GM15510 (cell line): Measurements from ENCODE around the gene EOGT.
A peak's percentile ranks its signal among the peaks of the same experiment; 100 is the strongest.

ENCODE experiments used
- POLR2A ChIP-seq: IDR thresholded peaks from 3 replicates; pipeline ENCODE4 v1.6.1; 2011; ENCODE audit warnings: borderline replicate concordance; ENCODE audit not compliant: insufficient read length; ENCODE audit errors: extremely low read depth

Gene EOGT

DNA sequence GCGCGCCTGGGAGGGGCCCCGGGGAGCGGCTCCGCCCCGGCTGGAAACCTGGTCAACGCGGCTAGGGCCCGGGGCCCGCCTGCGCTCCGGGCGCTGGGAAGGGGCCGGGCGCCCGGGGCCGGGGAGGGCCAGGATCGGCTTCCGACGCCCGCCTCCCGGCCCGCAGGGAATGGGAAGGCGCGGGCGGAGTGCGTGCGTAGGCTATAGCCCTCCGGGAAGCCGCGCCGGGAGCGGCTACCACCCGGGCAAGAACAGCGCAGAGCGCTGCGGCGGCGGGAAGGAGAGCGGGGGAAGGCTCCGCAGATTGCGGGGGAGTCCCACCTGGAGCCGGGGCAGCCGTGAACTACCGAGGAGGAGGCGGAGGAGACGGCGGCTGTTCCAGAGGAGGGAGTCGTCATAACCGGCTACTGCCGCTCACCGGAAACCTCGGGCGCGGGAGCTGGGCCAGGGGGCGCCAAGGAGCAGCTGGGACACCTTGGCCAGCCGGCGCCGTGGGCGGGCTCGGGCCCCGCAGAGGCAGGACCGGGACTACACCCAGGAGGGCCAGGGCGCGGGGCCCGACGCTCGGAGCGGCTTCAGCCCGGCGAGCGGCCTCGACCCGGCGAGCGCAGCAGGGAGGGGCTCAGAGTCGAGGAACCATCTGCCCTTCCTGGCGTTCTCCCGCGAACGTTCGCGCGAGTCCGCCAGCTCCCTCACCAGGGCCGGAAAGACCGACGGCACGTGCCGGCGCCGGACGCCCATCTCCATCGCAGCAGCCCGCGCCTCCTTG is at the start of gene EOGT:
TSS of gene EOGT (minus strand) at position 432 of the 769 bp plus-strand sequence. CDS start 3,838 bp downstream, outside the sequence.
- TF ChIP-seq POLR2A: peak; percentile 61

DNA sequence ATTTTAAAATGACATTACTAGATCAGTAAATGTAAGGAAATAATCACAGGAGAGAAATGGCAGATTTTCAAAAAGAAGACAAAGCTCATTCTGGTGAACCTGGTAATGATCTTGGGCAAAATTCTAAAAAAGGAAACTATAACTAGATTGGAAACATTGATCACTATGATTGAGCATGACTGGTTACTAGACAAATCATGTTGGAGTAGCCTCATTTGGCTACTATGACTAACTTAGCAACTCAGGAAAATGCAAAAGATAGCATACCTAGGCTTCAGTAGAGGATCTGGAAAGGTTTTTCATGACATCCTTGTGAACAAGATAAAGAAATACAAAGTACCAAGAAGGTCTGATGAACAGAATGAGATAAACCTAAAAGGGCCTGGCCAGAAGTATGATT is 46.2 kb upstream of the EOGT start:
- no peak for TF ChIP-seq POLR2A

DNA sequence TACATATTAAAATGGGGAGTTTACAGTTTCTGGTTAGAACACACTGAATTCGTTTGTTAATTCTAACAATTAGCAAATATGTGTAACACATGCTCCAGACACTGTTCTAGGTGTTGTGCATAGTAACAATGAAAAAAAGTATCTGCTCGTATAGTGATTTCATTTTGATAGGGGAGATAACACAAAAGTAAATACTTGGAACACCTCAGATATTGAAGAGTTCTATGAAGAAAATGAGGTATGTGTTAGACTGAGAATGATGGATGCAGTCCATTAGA is 45.4 kb upstream of the EOGT start:
- no peak for TF ChIP-seq POLR2A

DNA sequence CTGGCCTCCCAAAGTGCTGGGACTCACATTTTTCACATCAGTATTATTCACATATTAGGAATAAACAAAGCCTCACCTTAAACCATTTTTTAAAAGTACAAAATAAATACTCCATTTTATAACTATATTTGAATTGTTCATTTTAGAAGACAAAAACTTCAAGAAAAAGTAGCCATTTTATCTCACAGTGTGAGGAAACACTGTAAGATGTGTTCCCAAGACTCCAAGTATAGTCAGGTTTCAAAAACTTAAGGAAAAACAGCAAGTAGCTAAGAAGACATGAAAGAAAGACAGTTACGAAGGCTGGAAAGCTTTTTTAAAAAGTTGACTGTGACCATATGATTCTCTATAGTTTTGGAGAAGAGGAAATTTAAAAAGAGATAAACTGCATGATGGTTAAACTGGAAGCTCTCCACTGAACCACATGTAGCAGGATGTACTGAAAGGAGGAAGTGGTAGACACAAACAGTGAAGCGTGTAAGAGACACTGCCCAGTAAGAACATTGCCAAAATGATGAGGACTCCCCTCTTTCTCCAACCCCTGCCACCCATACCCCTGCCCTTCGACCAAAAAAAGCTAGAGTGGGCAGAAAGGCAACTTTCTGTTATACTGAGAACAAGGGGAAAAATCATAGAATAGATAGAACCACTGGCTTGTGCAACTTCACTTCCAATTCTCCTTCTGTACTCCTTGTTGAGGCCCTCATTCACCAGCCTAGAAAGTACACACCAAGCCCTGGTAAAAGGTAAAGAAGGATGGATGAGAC is 44.9 kb upstream of the EOGT start:
- no peak for TF ChIP-seq POLR2A

DNA sequence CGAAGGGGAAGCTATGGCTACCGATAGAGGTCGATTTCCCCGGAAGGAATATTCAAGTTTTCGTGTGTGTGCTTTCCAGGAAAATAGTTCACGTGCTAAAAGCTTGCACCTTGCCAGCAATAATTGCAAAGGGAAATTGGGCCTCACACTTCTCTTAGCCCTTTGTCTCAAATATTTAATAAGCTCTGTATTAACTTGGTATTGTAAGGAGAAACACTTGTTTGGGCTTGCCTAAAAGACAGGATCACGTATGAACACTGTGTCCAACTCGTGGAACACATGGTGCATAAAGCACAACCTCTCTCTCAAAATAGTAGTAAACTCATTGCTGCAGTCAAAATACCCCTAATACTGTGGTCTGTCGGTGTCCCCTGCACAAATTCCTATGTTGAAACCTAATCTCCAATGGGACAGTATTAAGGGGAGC is 39.0 kb upstream of the EOGT start:
- TF ChIP-seq POLR2A: no peak

DNA sequence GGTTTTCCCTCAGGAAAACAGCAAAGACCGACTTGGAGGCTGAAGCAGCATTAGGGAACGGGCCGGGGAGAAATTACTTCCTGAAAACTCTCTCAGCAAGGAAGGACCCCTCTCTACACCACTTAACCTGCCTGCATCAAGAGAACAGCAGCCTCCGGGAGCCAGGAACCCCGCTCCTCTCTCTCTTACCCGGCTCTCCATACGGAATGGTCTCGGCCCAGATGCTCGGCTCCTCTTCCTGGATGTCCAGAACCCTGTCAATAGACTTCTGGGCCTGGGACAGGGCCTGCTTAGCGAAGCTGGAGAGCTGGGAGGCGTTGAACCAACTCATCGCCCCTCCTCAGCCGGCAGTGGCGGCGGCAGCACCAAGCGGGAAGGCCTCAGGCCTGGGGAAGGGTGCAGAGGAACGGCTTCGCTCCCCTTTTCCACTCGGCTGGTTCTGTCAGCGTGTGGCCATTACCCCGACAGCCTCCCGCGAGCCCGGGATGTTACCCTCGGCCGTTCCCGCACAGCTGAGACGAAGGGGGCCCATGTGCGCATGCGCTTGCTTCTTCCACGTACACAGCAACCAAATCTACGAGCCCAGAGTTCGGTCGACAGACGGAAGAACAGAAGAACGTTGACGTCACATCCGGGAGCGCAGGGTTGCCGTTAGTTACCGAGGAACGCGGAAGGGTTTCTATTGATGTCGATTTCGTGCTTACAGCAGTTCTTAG is 38.4 kb upstream of the EOGT start, which contains the start of gene TMF1:
TSS of gene TMF1 (minus strand) at position 578 of the 716 bp plus-strand sequence. CDS start at position 331, 247 bp downstream.
- TF ChIP-seq POLR2A: peak; percentile 66

DNA sequence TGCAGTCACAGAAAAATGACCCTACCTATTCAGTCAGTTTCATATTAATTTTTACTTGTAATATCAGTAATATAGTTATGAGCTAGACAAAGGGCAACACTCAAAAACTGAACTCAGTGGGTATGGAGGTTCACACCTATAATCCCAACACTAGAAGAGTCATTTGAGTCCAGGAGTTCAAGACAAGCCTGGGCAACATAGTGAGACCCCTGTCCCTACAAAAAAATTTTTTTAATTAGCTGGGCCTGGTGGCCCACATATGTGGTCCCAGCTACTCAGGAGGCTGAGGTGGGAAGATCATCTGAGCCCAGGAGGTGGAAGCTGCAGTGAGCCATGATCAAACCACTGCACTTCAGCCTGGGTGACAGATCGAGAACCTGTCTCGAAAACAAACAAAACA is 35.5 kb upstream of the EOGT start:
- no peak for TF ChIP-seq POLR2A

DNA sequence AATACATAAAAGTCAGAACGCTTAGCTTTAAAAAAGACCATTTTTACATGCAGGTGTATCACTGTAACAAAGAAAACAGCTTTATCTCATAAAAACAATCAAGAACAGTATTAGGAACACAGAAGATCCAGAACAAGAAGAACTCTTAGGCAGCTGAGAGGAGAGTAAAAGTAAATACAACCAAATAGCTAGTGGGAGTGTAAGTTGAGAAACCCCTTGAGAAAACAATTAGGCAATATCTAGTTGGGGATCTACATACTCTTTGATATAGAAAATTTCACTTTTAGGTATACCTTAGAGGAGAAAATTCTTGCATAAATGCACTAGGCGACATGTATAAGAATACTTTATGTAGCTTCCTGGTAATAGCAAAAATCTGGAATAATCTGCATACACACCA is 31.1 kb upstream of the EOGT start:
- TF ChIP-seq POLR2A: no peak

DNA sequence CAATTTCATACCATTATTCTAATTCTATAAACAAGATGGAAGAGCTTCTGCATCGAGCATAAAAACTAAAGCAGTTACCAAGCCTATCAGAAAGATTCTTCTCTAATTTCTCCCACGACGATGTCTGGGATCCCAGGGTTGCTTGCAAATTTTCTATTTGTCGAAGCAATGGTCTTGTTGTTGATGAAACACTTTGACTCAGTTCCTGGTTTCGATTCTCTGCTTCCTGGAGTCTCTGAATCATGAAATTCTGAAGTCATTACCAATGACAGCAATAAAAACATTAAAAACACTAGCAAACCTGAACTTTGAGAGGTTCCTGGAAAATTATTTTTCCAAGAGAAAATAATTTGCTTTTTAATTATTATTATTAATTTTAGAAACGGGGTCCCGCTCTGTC is 20.0 kb upstream of the EOGT start:
- no peak for TF ChIP-seq POLR2A

DNA sequence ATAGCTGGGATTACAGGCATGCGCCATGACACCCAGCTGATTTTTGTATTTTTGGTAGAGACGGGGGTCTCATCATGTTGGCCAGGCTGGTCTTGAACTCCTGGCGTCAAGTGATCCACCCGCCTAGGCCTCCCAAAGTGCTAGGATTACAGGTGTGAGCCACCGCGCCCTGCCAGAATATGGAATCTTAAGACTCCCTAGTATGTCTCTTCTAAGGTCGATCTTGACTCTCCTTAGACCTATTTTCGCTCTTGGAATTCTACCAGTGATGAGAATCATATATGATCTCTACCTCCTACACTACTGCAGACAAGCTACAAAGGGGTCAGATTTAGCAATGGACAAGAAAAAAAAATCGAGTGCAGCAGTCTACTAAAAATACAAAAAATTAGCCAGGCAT is 19.3 kb upstream of the EOGT start:
- TF ChIP-seq POLR2A: no peak

DNA sequence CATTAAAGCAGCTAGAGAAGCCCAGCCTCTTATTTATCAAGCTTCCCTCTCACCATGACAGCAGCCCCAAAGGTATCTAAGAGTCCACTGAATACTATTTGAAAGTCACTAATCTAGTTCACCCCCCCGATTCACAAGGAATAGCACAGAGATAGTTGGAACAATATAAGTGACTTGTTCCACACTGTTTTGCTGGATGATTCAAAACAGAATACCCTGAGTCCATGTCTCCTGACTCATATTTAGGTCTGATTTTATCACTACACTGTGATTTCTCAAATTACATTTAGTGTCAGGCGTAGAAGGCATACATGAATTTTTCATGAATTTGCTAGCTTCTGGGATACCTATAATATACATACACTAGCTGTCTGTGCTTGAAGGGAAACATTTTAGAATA is 18.7 kb upstream of the EOGT start:
- TF ChIP-seq POLR2A: no peak

DNA sequence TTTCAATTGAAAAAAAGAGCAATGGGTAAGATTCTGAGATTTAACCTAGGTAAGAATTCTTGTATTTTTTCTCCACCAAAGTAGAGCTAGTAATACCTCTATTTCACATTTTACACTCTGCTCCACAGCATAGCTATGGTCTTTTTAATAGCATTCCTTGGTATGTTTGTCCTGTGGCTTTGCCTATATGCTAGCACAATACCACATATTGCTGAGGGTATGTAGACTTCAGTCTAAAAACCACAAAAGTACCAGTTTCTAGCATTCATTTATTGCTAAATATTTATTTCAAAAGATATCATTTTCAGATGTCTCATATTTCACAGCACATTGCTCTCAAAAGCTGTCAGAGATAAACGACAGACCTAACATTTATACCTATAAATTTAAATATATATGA is 18.2 kb upstream of the EOGT start:
- no peak for TF ChIP-seq POLR2A

DNA sequence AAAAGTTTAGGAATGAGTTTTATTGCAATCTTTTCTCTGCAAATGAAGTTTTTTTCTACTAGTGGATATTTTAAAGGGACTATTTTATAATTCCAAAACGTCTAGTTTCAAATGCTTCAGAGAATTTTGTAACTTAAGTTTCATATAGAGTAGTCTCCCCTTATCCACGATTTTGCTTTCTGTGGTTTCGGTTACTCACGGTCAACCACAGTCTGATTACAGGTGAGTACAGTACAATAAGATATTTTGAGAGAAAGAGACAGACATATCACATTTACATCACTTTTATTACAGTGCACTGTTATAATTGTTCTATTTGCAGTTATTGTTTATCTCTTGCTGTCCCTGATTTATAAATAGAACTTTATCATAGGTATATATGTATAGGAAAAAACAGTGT is 7.4 kb upstream of the EOGT start:
- TF ChIP-seq POLR2A: no peak

DNA sequence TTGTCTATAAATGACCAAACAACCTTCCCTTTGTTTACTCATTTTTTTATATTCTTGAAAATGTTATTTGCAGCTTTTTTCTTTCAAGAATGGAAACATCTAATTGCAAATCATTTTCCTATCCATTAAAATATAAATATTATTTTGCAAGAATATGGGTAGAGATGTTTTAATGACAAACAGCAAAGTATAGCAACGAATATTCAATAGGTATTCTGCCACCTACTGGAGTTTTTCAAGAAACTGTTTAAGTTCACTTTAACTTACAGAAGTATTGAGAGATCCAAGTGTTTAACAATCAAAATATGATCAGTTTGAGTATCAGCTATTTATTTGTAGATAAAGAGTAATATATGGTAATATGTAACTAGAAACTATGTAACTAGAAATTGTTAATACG is 6.9 kb upstream of the EOGT start:
- TF ChIP-seq POLR2A: no peak

DNA sequence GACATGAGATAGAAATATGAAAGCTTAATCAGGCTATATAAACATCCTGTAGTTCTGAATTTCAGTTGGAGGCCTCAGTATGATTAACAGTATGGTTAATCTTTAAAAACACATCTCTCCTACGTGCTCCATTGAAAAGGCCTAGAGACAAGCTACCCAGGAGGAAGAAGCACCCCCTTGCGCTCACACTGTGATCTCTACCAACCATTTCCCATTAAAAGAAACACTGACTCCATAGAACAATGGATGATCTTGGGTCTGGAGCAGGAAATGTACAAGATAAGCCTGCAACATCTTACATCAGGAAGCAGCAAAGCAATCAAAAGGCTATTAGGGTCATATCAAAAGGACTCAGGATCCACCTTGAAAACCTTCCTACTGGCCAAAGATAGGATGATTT is 3.4 kb upstream of the EOGT start:
- TF ChIP-seq POLR2A: no peak

DNA sequence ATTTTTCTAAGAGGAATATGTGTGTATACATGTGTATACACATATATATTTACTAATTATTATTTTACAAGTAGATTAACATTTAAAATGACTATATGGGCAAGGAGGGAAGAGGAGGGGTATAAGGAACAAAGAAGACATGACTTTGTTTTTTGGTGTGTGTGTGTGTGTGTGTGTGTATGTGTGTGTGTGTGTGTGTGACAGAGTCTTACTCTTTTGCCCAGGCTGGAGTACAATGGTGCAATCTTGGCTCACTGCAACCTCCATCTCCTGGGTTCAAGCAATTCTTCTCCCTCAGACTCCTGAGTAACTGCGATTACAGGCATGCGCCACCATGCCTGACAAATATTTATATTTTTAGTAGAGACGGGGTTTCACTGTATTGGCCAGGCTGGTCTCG is 2.6 kb upstream of the EOGT start:
- no peak for TF ChIP-seq POLR2A

DNA sequence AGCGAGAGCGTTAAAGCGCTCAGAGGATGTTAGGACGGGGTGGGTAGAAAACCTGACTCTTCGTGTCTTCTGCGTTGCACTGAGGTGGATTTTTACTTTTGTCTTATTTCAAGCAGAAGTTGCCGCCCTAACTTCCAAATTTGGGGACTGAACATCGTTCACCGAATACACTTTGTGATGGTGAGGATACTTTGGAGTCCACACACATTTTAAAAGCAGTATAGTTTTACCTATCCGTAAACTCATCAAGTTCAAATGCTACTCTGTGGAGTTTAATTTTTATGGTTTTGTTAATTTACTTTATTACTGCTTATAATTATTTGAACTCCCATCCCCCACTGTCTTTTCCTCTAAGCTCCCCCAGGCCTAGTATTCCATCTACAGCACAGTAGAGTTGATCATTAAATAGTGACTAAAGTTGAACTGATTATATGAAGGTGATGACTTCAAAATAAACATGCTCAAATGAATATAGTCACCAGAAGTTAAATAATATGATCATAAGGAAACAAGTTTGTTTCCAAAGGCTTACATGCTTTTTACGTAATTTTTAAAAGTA is 617 bp upstream of the EOGT start:
- TF ChIP-seq POLR2A: no peak
